GM19351 (cell line): ENCODE data around the gene SHC4.

ENCODE experiments used
- ATAC-seq: cut with Tn5 transposase; IDR thresholded peaks from one replicate; pipeline ENCODE4 v1.9.1; 2021; ENCODE audit warnings: mild to moderate bottlenecking, moderate library complexity; ENCODE audit not compliant: unreplicated experiment

The SHC4 gene

DNA sequence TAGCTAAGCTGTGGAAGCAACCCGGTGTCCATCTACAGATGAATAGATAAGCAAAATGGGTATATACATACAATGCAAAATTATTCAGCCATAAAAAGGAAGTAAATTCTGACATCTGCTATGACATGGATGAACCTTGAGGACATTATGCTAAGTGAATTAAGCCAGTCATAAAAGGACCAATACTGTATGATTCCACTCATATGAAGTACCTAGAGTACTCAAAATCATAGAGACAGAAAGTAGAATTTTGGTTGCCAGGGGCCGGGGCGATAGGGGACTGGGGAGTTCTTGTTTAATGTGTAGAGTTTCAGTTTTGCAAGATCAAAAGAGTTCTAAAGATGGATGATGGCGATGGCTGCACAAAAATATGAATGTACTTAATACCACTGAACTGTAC is 75.5 kb downstream of the SHC4 start:
- no peak for ATAC-seq

DNA sequence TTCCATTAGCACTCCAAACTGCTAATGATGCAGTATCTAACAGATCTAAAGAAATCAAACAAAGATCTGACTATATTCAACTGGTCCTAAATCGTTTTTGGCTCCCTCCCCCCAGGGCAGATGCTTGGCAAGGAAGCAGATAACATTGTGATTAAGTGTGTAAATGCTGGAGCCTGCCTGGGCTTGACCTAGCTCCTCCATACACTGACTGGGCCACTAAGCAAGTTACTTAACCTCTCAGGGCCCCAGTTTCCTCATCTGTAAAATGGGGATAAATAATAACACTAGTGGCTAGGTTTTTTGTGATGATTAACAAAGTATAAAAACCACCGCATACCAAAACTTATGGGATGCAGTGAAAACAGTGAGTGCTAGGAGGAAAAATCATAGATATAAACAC is 76.6 kb downstream of the SHC4 start:
- ATAC-seq = no peak

DNA sequence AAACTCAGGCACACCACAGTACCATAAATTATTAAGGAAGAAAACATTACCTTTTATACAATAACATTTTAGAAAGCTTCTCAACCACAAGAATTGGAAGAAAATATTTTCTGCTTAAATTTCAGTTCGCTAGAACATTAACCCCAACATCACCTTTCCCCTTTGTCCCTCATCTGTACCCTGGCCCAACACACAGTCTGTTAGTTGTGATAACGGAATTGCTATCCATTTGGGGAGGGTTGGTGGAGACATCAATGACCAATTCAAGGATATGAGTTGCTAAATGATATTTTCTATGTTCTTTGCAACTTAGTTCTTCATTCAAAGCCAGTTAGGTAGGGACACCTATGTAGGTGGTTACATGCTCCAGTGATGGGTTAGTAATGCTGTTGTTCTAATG is 80.0 kb downstream of the SHC4 start:
- ATAC-seq = no peak

DNA sequence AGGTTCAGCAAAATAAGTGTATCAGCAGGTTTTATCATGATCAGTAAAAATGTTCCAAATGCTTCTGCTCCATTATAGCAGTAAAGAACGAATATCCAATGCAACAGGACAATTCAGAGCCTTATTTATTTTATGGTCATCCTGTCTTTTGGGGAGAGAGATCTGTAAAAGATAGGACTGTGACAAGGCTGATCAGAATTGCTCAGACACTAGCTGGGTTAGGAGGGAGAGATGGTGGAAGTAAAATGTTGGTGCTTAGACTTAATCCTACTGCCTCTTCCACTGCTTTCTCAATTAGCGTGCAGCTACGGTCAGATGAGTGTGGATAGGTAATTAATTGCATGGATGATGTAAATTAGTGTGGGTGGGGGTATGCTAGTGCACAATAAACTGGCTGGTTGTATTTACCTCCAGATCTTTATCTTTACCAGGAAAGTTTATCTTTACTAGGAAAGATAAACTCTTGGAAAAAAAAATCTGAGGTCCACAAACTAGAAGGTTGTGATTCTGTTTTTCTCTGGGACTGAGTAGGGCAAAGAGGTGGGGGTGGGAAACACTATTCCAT is 83.6 kb downstream of the SHC4 start:
- no peak for ATAC-seq

DNA sequence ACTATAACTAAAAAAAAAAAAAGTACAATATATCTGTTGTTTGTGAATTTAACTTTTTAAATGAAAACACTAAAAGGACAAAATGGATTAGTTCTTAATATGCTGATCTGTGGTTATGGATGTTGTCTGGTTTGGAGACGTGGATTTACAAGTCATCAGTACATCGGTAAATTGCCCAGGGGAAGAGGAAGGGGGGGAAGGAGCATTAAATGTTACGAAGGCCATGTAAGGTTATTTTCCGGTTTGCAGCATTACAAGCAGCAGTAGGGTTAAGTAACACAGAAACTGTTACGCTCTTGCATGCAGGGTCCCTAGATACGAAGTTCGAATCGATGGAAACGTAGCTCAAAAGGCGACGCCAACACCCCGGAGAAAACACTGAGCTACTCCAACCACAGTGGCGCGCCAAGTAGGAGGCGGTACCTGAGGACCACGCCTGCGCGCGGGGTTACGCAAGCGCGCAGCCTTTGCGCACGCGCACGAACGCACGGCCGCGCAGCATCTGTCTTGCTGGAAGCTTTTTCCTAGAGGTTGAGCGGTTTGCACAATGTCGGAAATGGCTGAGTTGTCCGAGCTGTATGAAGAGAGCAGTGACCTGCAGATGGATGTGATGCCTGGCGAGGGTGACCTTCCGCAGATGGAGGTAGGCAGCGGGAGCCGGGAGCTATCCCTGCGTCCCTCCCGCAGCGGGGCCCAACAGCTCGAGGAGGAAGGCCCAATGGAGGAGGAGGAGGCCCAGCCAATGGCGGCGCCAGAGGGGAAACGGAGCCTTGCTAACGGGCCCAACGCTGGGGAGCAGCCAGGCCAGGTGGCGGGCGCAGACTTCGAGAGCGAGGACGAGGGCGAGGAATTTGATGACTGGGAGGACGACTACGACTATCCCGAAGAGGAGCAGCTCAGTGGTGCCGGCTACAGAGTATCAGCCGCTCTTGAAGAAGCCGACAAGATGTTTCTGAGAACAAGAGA is 85.8 kb downstream of the SHC4 start, which contains the start of gene EID1:
Gene EID1, plus strand, starts transcription at position 505 of the 966 bp plus-strand sequence. Its CDS starts 43 bp downstream, at position 548.
- ATAC-seq = peak; percentile 89

GRCh38 chr15:48876057-48876456 is 87.7 kb downstream of the SHC4 start:
- ATAC-seq = no peak

- no peak for ATAC-seq
These were observed 88.3 kb downstream of the SHC4 start for GRCh38 chr15:48875241-48875960.

- no peak for ATAC-seq
These were observed 91.1 kb downstream of the SHC4 start for GRCh38 chr15:48872632-48873031.

- no peak for ATAC-seq
These were observed 92.2 kb downstream of the SHC4 start for GRCh38 chr15:48871542-48871941.

GRCh38 chr15:48869966-48870365 is 93.8 kb downstream of the SHC4 start:
- ATAC-seq = no peak

GRCh38 chr15:48868536-48868935 is 95.2 kb downstream of the SHC4 start:
- no peak for ATAC-seq

DNA sequence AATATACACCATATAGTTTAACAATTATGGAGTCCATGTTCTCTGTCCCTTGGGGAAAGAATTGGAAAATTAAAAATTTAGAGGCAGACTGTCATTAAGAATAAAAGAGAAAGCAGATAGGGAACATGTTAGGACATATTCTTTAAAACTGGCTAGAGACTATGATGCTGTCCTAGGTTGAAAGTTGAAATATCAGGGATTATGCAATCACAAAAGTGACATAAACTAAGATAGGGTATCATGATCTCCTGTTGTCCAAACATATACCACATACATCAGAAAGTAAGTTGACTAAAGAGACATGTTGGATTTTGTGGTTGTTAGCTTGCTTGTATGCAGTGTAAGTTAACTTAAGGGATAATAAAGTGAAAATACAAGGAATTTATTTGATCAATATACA is 95.7 kb downstream of the SHC4 start:
- ATAC-seq = no peak

- no peak for ATAC-seq
These were observed 97.6 kb downstream of the SHC4 start for GRCh38 chr15:48866141-48866563.

DNA sequence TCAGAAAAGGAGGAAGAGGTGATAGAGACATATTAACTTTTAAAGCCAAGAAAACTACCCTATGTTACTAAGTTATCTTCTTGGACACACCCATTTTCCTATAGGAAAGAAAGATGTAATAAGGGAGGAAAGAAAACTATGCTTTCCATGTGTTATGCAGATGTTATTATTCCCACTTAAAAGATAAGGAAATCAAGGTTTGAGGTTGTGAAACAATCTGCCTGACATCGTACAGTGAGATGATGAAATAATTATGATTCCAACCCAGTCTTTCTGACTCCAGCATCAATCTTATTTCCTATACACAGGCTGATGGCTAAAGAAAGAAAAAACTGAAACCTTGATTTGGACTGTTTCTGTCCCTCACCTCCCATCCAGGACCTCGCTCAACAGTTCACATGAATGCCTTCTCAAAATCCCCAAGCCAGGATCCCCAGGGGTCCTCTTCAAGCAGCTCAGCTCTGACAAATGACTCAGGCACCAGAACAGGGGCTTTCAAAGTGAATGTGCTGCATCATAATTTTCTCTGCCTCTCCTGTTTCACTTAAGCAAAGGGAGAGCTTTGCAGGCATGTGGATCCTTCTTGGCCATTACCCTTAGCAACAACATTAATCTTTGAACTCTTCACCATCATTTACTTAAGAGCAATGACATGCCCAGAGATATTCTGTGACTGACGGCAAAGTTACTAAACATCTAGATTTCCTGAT is 98.2 kb downstream of the SHC4 start:
- no peak for ATAC-seq

- ATAC-seq = peak; percentile 57
These were observed 101.0 kb downstream of the SHC4 start for GRCh38 chr15:48862705-48863104.

GRCh38 chr15:48861813-48862431 is 101.8 kb downstream of the SHC4 start:
- ATAC-seq = peak; percentile 69

DNA sequence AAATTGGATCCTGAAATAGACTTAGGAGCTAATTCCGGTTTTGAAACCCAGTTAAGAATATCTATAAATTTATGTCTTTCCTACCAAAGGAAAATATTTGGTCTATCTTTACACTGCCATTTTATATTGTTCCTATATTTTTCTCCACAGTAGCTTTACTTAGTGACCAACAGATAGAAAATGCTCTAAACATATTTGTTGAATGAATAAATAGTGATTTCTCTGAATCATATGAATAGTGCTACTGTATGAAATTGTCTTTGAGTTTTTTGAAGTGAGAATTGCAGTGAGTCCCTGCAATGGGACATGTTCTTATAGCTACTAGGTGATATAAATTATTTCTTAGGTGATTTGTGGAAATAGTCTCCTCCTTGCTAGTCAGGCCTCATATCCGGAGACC is 104.3 kb downstream of the SHC4 start:
- ATAC-seq = no peak

DNA sequence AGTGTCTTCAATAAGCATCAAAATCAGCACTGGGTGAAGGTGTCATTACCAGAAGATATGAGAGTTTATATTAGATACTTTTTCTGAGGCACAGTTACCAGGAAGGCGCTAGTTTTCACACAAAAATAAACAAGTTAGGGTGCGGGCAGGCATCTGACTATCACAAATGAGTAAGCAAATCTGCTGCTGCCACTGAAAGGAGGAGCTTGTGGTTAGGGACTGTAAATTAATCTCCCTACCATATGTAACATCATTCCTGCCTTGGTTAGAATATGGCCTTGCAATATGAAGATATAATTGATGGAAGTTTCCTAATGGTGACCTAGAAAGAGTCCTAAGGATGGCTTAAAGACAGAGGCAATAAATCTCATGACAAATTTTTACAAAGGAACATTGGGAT is 105.3 kb downstream of the SHC4 start:
- no peak for ATAC-seq

DNA sequence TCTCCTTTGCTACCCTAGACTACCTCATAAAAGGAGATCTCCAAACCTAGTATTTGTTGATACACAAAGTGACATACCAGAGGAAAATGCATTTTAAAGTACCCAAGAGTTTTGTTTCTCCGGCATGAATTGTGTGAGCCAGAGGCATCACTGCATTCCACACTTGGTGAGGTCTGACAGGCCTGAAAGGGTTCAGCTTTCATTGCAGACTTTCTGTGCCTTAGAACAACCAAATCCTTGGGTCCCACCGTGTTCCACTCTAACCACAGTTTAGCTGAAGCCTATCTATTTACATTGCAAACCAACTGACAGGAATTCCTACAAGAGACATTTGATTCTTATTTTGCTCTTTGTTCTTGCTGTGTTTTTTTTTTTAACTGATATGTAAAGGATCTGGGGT is 106.8 kb downstream of the SHC4 start:
- no peak for ATAC-seq
